Endometrial microvascular endothelial cells (primary cell): ENCODE results near the gene CYBC1. TPM values are rescaled to one million over a fixed set of nuclear protein-coding genes. Genes with fewer than 3 reads are reported as not detected.

Experiments used
- in situ Hi-C: cut with HindIII; loops from 2 replicates; pipeline ENCODE4 v1.10.0; 2017; ENCODE audit warnings: low sequenced_read_pairs, low pct_unique_long_range_greater_than_20kb; ENCODE audit errors: inconsistent ontology term
- total RNA-seq: library from RNA; depleted of rRNA; stranded (reverse); fragments of >200 nt; gene quantifications from one replicate; pipeline ENCODE4 v1.2.3, GENCODE V29; 2015; ENCODE audit errors: inconsistent ontology term

The CYBC1 gene
- total RNA-seq, 1 donor from 2014 or later, result 91.5 TPM

GRCh38 chr17:82403662-82404660, 46.6 kb downstream of the CYBC1 start:
- in situ Hi-C loops, result no loop called here

DNA sequence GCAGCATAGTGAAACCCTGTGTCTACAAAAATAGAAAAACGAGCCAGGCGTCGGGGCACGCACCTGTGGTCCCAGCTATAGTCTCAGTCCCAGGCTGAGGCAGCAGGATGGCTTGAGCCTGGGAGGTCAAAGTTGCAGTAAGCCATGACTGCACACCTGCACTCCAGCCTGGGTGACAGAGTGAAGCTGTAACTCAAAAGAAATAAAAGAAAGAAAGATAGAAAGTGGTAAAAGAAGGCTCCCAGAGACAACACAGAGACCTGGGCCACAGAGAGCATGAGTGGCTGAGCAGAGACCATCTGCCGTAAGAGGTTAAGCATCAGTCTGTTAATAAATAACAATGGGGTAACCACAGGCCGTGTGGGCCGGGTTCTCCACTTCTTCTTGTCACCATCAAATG, 47.7 kb downstream of the CYBC1 start:
- in situ Hi-C loops, result no loop called here

GRCh38 chr17:82400830-82401229, 49.7 kb downstream of the CYBC1 start:
- in situ Hi-C loops, result no loop called here

- in situ Hi-C loops, result no loop called here
Observed at GRCh38 chr17:82400206-82400605, 50.3 kb downstream of the CYBC1 start.

DNA sequence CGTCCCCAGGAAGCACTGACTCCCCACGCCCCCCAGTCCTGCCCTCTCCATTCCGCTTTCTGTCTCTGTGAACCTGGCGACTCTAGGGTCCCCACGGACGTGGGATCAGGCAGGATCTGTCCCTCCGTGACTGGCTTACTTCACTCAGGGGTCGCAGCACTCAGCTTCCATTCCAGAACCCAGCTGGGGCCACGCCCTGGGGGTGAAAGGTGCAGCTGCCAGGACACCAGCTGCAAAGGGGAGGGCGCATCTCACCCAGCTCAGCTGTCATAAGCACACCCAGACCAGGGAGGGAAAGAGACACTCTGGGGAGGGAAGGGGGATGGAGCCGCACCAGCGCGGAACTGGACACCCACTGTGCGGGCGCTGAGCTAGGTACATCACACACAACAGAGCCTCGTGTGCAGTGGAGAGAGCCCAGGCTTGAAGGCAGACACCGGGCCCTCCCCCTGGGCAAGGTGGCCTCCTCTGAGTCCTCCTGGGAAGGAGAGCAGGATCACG, 50.9 kb downstream of the CYBC1 start:
- in situ Hi-C loops, result no loop called here

DNA sequence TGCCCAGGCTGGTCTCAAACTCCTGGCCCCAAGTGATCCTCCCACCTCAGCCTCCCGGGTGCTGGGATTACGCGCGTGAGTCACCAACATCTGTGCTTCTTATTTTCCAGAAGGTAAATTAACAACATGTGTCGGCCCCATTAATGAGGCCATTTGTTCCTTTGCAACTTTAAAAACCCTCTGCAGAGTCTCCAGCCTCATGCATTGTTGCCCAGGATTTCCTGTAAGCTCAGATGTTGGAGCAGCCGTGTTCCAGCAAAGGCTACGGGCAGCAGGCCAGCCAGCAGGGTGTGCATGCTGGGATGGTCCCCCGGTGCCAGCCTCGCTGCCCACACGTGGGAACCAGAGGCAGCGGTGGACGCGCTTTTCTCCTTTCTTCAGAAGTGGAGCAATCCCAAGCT, 51.5 kb downstream of the CYBC1 start:
- in situ Hi-C loops, result no loop called here

- in situ Hi-C loops, result no loop called here
Observed at GRCh38 chr17:82397449-82398335, 52.9 kb downstream of the CYBC1 start.

GRCh38 chr17:82396601-82397435, 53.7 kb downstream of the CYBC1 start:
- in situ Hi-C loops, result no loop called here

DNA sequence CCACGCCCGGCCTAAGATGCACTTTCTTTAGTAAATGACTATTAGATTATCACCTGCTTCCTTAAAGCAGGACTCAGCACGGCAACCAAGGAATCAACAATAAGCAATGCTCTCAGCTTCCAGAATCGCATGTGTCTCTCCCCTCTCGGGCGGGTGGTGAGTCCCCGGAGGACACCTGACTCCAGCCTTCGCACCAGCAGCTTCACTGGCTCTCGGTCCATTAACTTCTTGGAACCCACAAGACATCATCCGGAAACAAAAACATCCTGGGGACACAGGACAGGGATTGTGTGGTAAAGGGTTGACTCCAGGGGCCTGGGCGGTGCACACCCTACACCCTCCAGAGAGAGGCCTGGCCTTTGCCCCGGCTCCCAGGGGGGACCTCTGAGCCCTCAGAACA, 56.3 kb downstream of the CYBC1 start:
- in situ Hi-C loops, result no loop called here

- in situ Hi-C loops, result no loop called here
Observed at GRCh38 chr17:82392941-82393340, 57.6 kb downstream of the CYBC1 start.

Other genes with a start within 250 kb of the CYBC1 start
- 3.1 TPM for gene CCDC57, start 237.9 kb downstream of the CYBC1 start, total RNA-seq
- 345 TPM for gene SLC16A3, start 221.7 kb downstream of the CYBC1 start, total RNA-seq
- 74.1 TPM for gene CSNK1D, start 177.1 kb downstream of the CYBC1 start, total RNA-seq
- not detected for gene CD7, start 133.1 kb downstream of the CYBC1 start, total RNA-seq
- 8.0 TPM for gene SECTM1, start 117.0 kb downstream of the CYBC1 start, total RNA-seq
- not detected for gene TEX19, start 91.5 kb downstream of the CYBC1 start, total RNA-seq
- gene UTS2R, start 79.0 kb downstream of the CYBC1 start, total RNA-seq, result not detected
- gene HEXD, start 32.4 kb downstream of the CYBC1 start, total RNA-seq, result 31.4 TPM
- 33.4 TPM for gene OGFOD3, start 32.2 kb downstream of the CYBC1 start, total RNA-seq
- 31.7 TPM for gene NARF, start 8.0 kb upstream of the CYBC1 start, total RNA-seq
- gene FOXK2, start 69.0 kb upstream of the CYBC1 start, total RNA-seq, result 40.8 TPM
- 82.6 TPM for gene WDR45B, start 197.7 kb upstream of the CYBC1 start, total RNA-seq
- gene RAB40B, start 247.9 kb upstream of the CYBC1 start, total RNA-seq, result 11.9 TPM